ENCODE results near the gene KLRC4.
"Not testable (repeated sequence)": the region's sequence is repeated elsewhere in the genome, so short reads cannot be mapped to it uniquely, and the experiment has no call there.

The KLRC4 gene

GRCh38 chr12:10398168-10398567 lies 11.4 kb downstream of the KLRC4 start:
- DNase-seq (ENCODE audit: low read depth in 2 of 3, low spot score in 2 of 3) = no peak

GRCh38 chr12:10397296-10397695 lies 12.3 kb downstream of the KLRC4 start:
- DNase-seq (ENCODE audit: low read depth in 2 of 3, low spot score in 2 of 3) = no peak

GRCh38 chr12:10396176-10396575 lies 13.4 kb downstream of the KLRC4 start:
- DNase-seq (ENCODE audit: low read depth in 2 of 3, low spot score in 2 of 3) = not testable (repeated sequence)

- no peak for DNase-seq (ENCODE audit: low read depth in 2 of 3, low spot score in 2 of 3)
These were observed 14.1 kb downstream of the KLRC4 start for GRCh38 chr12:10395390-10395998.

- DNase-seq (ENCODE audit: low read depth in 2 of 3, low spot score in 2 of 3) = not testable (repeated sequence)
These were observed 14.9 kb downstream of the KLRC4 start for GRCh38 chr12:10394531-10395152.

- DNase-seq (ENCODE audit: low read depth in 2 of 3, low spot score in 2 of 3) = no peak
These were observed 16.3 kb downstream of the KLRC4 start for GRCh38 chr12:10393291-10393690.

- no peak for DNase-seq (ENCODE audit: low read depth in 2 of 3, low spot score in 2 of 3)
These were observed 17.1 kb downstream of the KLRC4 start for GRCh38 chr12:10392394-10392930.

- not testable (repeated sequence) for DNase-seq (ENCODE audit: low read depth in 2 of 3, low spot score in 2 of 3)
These were observed 18.6 kb downstream of the KLRC4 start for GRCh38 chr12:10390991-10391390.

GRCh38 chr12:10389904-10390303 lies 19.7 kb downstream of the KLRC4 start, which contains the start of gene KLRK1:
KLRK1 (minus strand) TSS chr12:10390041; CDS start chr12:10388810, 1,231 bp downstream.
- no peak for DNase-seq (ENCODE audit: low read depth in 2 of 3, low spot score in 2 of 3)

- DNase-seq (ENCODE audit: low read depth in 2 of 3, low spot score in 2 of 3) = no peak
These were observed 20.7 kb downstream of the KLRC4 start for GRCh38 chr12:10388624-10389413.

- DNase-seq (ENCODE audit: low read depth in 2 of 3, low spot score in 2 of 3) = not testable (repeated sequence)
These were observed 22.1 kb downstream of the KLRC4 start for GRCh38 chr12:10387498-10387897.

- no peak for DNase-seq (ENCODE audit: low read depth in 2 of 3, low spot score in 2 of 3)
These were observed 22.7 kb downstream of the KLRC4 start for GRCh38 chr12:10386857-10387256.

- DNase-seq (ENCODE audit: low read depth in 2 of 3, low spot score in 2 of 3) = no peak
These were observed 24.4 kb downstream of the KLRC4 start for GRCh38 chr12:10385166-10385613.

GRCh38 chr12:10384191-10384590 lies 25.4 kb downstream of the KLRC4 start:
- DNase-seq (ENCODE audit: low read depth in 2 of 3, low spot score in 2 of 3) = no peak

- no peak for DNase-seq (ENCODE audit: low read depth in 2 of 3, low spot score in 2 of 3)
These were observed 27.5 kb downstream of the KLRC4 start for GRCh38 chr12:10381928-10382628.

GRCh38 chr12:10378737-10379136 lies 30.8 kb downstream of the KLRC4 start:
- not testable (repeated sequence) for DNase-seq (ENCODE audit: low read depth in 2 of 3, low spot score in 2 of 3)

- DNase-seq (ENCODE audit: low read depth in 2 of 3, low spot score in 2 of 3) = no peak
These were observed 34.9 kb downstream of the KLRC4 start for GRCh38 chr12:10374624-10375018.

GRCh38 chr12:10372559-10372958 lies 37.0 kb downstream of the KLRC4 start:
- no peak for DNase-seq (ENCODE audit: low read depth in 2 of 3, low spot score in 2 of 3)

- not testable (repeated sequence) for DNase-seq (ENCODE audit: low read depth in 2 of 3, low spot score in 2 of 3)
These were observed 37.5 kb downstream of the KLRC4 start for GRCh38 chr12:10371893-10372535.

GRCh38 chr12:10369557-10370415 lies 39.8 kb downstream of the KLRC4 start:
- DNase-seq (ENCODE audit: low read depth in 2 of 3, low spot score in 2 of 3) = no peak

Measured in activated CD8-positive, alpha-beta memory T cell treated with anti-CD3 and anti-CD28 coated beads for 48 hours (primary cell).